ENCODE results near the gene GJA10.

GRCh38 chr6:89938014-89938413 lies 43.7 kb downstream of the GJA10 start:
- TF ChIP-seq CTCF (IDR thresholded peaks at IDR 0.05; ENCODE audit: insufficient read depth, low read length) (no peak), POLR2AphosphoS5 (IDR thresholded peaks at IDR 0.05; ENCODE audit: low read depth) (no peak)

Measured in HL-60 (cell line).